IMR-90 (cell line): Measurements from ENCODE around the gene FADS2. TPM values are rescaled to one million over a fixed set of nuclear protein-coding genes. Genes with fewer than 3 reads are reported as not detected.

ENCODE experiments used
- ATAC-seq: fragments of 200-7000 bp; cut with Tn5 transposase; 2 replicates; pipeline ENCODE4 v1.9.1; 2020; ENCODE audit warnings: low read depth, mild to moderate bottlenecking, moderate library complexity
- BruUV-seq: library from RNA; stranded (reverse); fragments of 400-500 nt; replicated peaks from 2 replicates; lab custom pipeline; 2021; lab: Mats Ljungman, UMichigan
- CTCF ChIA-PET: fragments of 300-600 bp; formaldehyde crosslinking; extraction: SDS; loops from one replicate; lab custom pipeline; 2021; ENCODE audit warnings: antibody characterized with exemption; lab: Yijun Ruan, JAX
- POLR2A ChIA-PET: fragments of 300-600 bp; sonication (Branson Sonifier 250); formaldehyde crosslinking; loops from one replicate; lab custom pipeline; 2022; ENCODE audit warnings: antibody characterized with exemption; ENCODE audit not compliant: unreplicated experiment; lab: Charles Lee
- DNase-seq: peaks from one replicate; pipeline ENCODE4 v3.0.0; 2013
- H2AFZ ChIP-seq: replicated peaks from 2 replicates; pipeline ENCODE3; 2013; ENCODE audit warnings: low read length, mild to moderate bottlenecking; ENCODE audit not compliant: poor library complexity
- H2AK5ac ChIP-seq: 2 replicates; pipeline ENCODE4 v1.6.1; 2013; ENCODE audit warnings: low read depth, low read length, inconsistent platforms
- H2AK9ac ChIP-seq: replicated peaks from 2 replicates; pipeline ENCODE3; 2013; ENCODE audit warnings: mild to moderate bottlenecking, low read depth, low read length, moderate library complexity; ENCODE audit not compliant: poor library complexity
- H2BK120ac ChIP-seq: 2 replicates; pipeline ENCODE4 v1.6.1; 2013; ENCODE audit warnings: low read depth, low read length, inconsistent platforms
- H2BK15ac ChIP-seq: 3 replicates; pipeline ENCODE4 v1.6.1; 2013; ENCODE audit warnings: low read depth, low read length, inconsistent platforms
- H2BK20ac ChIP-seq: 2 replicates; pipeline ENCODE4 v1.6.1; 2013; ENCODE audit warnings: low read depth, mild to moderate bottlenecking, inconsistent platforms, low read length, moderate library complexity
- H2BK5ac ChIP-seq: 2 replicates; pipeline ENCODE4 v1.6.1; 2013; ENCODE audit warnings: mild to moderate bottlenecking, low read depth, low read length, inconsistent platforms; ENCODE audit not compliant: poor library complexity, severe bottlenecking
- H3K14ac ChIP-seq: replicated peaks from 2 replicates; pipeline ENCODE4 v1.6.1; 2013; ENCODE audit warnings: low read depth, low read length, inconsistent platforms
- H3K18ac ChIP-seq: 2 replicates; pipeline ENCODE4 v1.6.1; 2013; ENCODE audit warnings: low read depth, low read length, control low read depth
- H3K23ac ChIP-seq: 2 replicates; pipeline ENCODE4 v1.6.1; 2013; ENCODE audit warnings: low read depth, low read length, inconsistent platforms
- H3K27ac ChIP-seq: 2 replicates; pipeline ENCODE4 v1.5.1; 2013; ENCODE audit warnings: mild to moderate bottlenecking, control low read depth, low read length; ENCODE audit not compliant: insufficient read depth
- H3K27me3 ChIP-seq: 2 replicates; pipeline ENCODE4 v1.6.1; 2013; ENCODE audit warnings: low read length; ENCODE audit not compliant: control insufficient read depth, insufficient read depth
- H3K36me3 ChIP-seq: 2 replicates; pipeline ENCODE4 v1.6.1; 2013; ENCODE audit warnings: low read length, mixed read lengths; ENCODE audit not compliant: control insufficient read depth, insufficient read depth
- H3K4ac ChIP-seq: 2 replicates; pipeline ENCODE4 v1.6.1; 2013; ENCODE audit warnings: low read depth, low read length, inconsistent platforms
- H3K4me1 ChIP-seq: 2 replicates; pipeline ENCODE4 v1.6.1; 2013; ENCODE audit warnings: low read length, mixed read lengths; ENCODE audit not compliant: control insufficient read depth, insufficient read depth
- H3K4me2 ChIP-seq: 2 replicates; pipeline ENCODE4 v1.6.1; 2013; ENCODE audit warnings: low read depth, mild to moderate bottlenecking, control low read depth, low read length, moderate library complexity
- H3K4me3 ChIP-seq: 2 replicates; pipeline ENCODE4 v1.5.1; 2013; ENCODE audit warnings: low read depth, mild to moderate bottlenecking, control low read depth, low read length, moderate library complexity; ENCODE audit not compliant: insufficient read depth
- H3K56ac ChIP-seq: 2 replicates; pipeline ENCODE4 v1.6.1; 2013; ENCODE audit warnings: low read length, inconsistent platforms; ENCODE audit not compliant: insufficient read depth; ENCODE audit errors: extremely low read depth
- H3K79me1 ChIP-seq, 2 experiments: 2 replicates each; pipeline ENCODE4 v1.6.1; 2013; ENCODE audit warnings: low read length in 2 of 2, inconsistent platforms in 1 of 2, low read depth in 1 of 2
- H3K9ac ChIP-seq: 2 replicates; pipeline ENCODE4 v1.6.1; 2013; ENCODE audit warnings: low read depth, low read length, control low read depth
- H3K9me1 ChIP-seq: 2 replicates; pipeline ENCODE4 v1.6.1; 2013; ENCODE audit warnings: low read length, inconsistent platforms; ENCODE audit not compliant: insufficient read depth
- H3K9me3 ChIP-seq: 2 replicates; pipeline ENCODE4 v1.6.1; 2013; ENCODE audit warnings: low read length; ENCODE audit not compliant: control insufficient read depth, insufficient read depth
- H4K20me1 ChIP-seq: 2 replicates; pipeline ENCODE4 v1.6.1; 2013; ENCODE audit warnings: low read length, inconsistent platforms; ENCODE audit not compliant: insufficient read depth
- H4K5ac ChIP-seq: 2 replicates; pipeline ENCODE4 v1.6.1; 2013; ENCODE audit warnings: mild to moderate bottlenecking, low read depth, low read length, control low read depth
- H4K8ac ChIP-seq, 2 experiments: 2 replicates each; pipeline ENCODE4 v1.6.1; 2013; ENCODE audit warnings: low read depth in 2 of 2, low read length in 2 of 2, control low read depth in 1 of 2, inconsistent platforms in 1 of 2
- H4K91ac ChIP-seq: 2 replicates; pipeline ENCODE4 v1.6.1; 2013; ENCODE audit warnings: low read depth, low read length, inconsistent platforms; ENCODE audit not compliant: insufficient read depth
- RCOR1 ChIP-seq: IDR thresholded peaks from 2 replicates; pipeline ENCODE4 v1.6.1; 2012; ENCODE audit warnings: mild to moderate bottlenecking, low read length, improper control_type of control experiment; ENCODE audit not compliant: insufficient replicate concordance
- WGBS, 2 experiments: methylation state at CpG; one replicate each; pipeline versions ENCODE4 v1.1.5 to v1.1.7; 2013; ENCODE audit warnings: missing lambda C conversion rate in 2 of 2; ENCODE audit not compliant: insufficient read length in 1 of 2; ENCODE audit errors: extremely low coverage in 2 of 2; 5-methylcytosine and 5-hydroxymethylcytosine counted together
- dilution Hi-C: fragments of 300-500 bp; cut with HindIII; formaldehyde crosslinking; loops from one replicate; pipeline ENCODE4 v1.14.3; 2018; ENCODE audit warnings: low sequenced_read_pairs; ENCODE audit not compliant: unreplicated experiment
- in situ Hi-C: fragments of 300-500 bp; cut with MboI; formaldehyde crosslinking; loops from 3 replicates; pipeline ENCODE4 v1.14.3; 2019; ENCODE audit warnings: low sequenced_read_pairs, inconsistent platforms, mixed read lengths
- intact Hi-C: fragments of 100-400 bp; cut with micrococcal nuclease; formaldehyde crosslinking; loops from 2 replicates; pipeline ENCODE4 v1.10.0; 2022
- polyA plus RNA-seq, 3 experiments: library from polyadenylated mRNA; depleted of rRNA; stranded (reverse); fragments of >200 nt; gene quantifications; 2 replicates each; pipeline ENCODE4 v1.2.3, GENCODE V29; 2012; ENCODE audit warnings: low replicate concordance in 1 of 3
- total RNA-seq: library from RNA; depleted of rRNA; stranded (reverse); fragments of >200 nt; gene quantifications from 2 replicates; pipeline ENCODE4 v1.2.3, GENCODE V29; 2012
- TF ChIP-seq, protein P1 (sequence below): fragments of 150-350 bp; IDR thresholded peaks from 2 replicates; pipeline ENCODE4 v1.6.1; 2016; ENCODE audit warnings: low read depth, mild to moderate bottlenecking, low read length, moderate library complexity, borderline replicate concordance

FADS2 gene
- total and polyA plus RNA-seq, 2 of the 4 experiments (the other 2 are of a cell fraction): 33.3 to 88.4 TPM

DNA sequence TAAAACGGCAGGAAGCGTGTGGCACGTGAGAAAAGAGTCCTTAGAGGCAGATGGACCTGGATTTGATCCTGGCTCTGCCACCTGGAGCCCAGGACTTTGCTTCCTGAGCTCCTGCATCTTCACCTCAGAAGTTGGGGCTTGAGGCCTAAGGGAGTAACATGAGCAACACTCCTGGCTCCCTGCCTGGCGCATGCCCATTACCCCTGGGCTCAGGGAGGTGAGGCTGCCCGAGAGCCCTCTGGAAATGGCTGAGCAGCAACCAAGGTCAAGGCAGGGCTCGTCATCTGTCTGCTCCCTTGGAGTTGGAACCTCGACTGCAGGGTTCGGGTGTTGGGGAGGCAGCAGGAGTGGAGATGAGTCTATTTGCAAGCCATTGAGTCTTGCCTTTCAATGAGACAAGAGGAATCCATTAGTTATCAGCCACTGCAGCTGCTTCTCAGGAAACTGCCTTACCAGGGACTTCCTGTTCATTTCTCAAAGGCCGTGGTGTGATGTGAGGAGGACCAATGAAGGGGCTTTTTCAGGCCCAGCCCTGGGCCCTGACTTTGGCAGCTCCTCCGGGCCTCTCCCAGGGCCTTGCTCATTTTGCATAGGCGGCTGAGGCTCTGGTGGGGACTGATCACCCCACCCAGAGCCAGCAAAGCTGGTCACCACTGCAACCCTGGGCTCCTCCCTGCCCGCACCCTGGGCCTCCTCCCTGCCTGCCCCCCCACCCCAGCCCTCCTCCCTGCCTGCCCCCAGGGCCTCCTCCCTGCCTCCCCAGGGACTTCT, 6.4 kb downstream of the FADS2 start (continued):
- no peak for TF ChIP-seq RCOR1

DNA sequence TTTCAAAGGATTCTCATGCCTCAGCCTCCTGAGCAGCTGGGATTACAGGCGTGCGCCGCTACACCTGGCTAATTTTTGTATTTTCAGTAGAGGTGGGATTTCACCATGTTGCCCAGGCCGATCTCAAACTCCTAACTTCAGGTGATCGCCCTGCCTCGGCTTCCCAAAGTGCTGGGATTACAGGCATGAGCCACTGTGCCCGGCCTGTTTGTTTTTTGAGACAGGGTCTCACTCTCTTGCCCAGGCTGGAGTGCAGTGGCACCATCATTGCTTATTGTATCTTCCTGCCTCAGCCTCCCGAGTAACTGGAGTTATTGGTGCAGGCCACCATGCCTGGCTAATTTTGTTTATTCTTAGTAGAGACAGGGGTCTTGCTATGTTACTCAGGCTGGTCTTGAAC, 8.1 kb downstream of the FADS2 start:
- Histone ChIP-seq H2BK120ac (no peak overlapping the region), H2BK20ac (no peak overlapping the region), H3K4ac (no peak overlapping the region), H3K18ac (no peak overlapping the region), H3K4me3 (no peak overlapping the region), H3K4me2 (no peak overlapping the region), H3K36me3 (peaks cover 26% of the 10 kb centered on the region), H2AFZ (no peak overlapping the region), H3K23ac (no peak overlapping the region), H3K27ac (no peak overlapping the region), H4K20me1 (peaks cover 40% of the 10 kb centered on the region; the same call in 1 of the 2 replicates), H2BK5ac (no peak overlapping the region), H3K79me1 (peaks cover 8 to 68% of the 10 kb centered on the region in 2 experiments; a peak in 3 of 4 replicates), H4K8ac (no peak overlapping the region), H3K56ac (no peak overlapping the region), H3K14ac (no peak overlapping the region), H3K9me3 (no peaks in the 10 kb centered on the region), H3K4me1 (peaks cover 7% of the 10 kb centered on the region; the same call in 1 of the 2 replicates), H2AK5ac (no peak overlapping the region), H2BK15ac (no peak overlapping the region), H4K5ac (no peak overlapping the region), H4K91ac (no peak overlapping the region), H3K9ac (no peak overlapping the region), H3K9me1 (peaks cover 19% of the 10 kb centered on the region), H3K27me3 (no peaks in the 10 kb centered on the region), H2AK9ac (no peak overlapping the region)
- no TSS peak for BruUV-seq
- POLR2A ChIA-PET: no interaction called here
- CTCF ChIA-PET: no interaction called here
- dilution Hi-C loops: no loop called here
- WGBS, 2 experiments: 60% methylated on average over 1 of the region's 8 CpGs; no CpG with 5 or more reads in 1 of the 2 experiments
- DNase-seq (no peak), ATAC-seq (no peak)
- intact Hi-C loops: no loop called here
- in situ Hi-C loops: no loop called here
- TF ChIP-seq, protein P1, sequence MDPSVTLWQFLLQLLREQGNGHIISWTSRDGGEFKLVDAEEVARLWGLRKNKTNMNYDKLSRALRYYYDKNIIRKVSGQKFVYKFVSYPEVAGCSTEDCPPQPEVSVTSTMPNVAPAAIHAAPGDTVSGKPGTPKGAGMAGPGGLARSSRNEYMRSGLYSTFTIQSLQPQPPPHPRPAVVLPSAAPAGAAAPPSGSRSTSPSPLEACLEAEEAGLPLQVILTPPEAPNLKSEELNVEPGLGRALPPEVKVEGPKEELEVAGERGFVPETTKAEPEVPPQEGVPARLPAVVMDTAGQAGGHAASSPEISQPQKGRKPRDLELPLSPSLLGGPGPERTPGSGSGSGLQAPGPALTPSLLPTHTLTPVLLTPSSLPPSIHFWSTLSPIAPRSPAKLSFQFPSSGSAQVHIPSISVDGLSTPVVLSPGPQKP: no peak
- TF ChIP-seq RCOR1: no peak
